Caco-2 (cell line): Measurements from ENCODE around the gene RGS6. TPM values are rescaled to one million over a fixed set of nuclear protein-coding genes. Genes with fewer than 3 reads are reported as not detected.

Experiments used
- BruUV-seq: library from RNA; stranded (reverse); fragments of 400-500 nt; replicated peaks from 2 replicates; lab custom pipeline; 2021; lab: Mats Ljungman, UMichigan
- CTCF ChIA-PET: fragments of 300-600 bp; sonication (Branson Sonifier 250); formaldehyde crosslinking; loops from one replicate; lab custom pipeline; 2022; ENCODE audit warnings: antibody characterized with exemption; lab: Charles Lee
- POLR2A ChIA-PET: fragments of 300-600 bp; sonication (Branson Sonifier 250); formaldehyde crosslinking; loops from one replicate; lab custom pipeline; 2022; ENCODE audit warnings: antibody characterized with exemption; lab: Charles Lee
- DNase-seq, 2 experiments: peaks; one replicate each; pipeline versions ENCODE4 v3.0.0 to v3.0.0-alpha.2; 2020 to 2022
- H3K27me3 ChIP-seq: replicated peaks from 2 replicates; pipeline ENCODE4 v1.6.0; 2011; ENCODE audit warnings: low read length; ENCODE audit not compliant: control insufficient read depth, insufficient read depth
- H3K36me3 ChIP-seq: 2 replicates; pipeline ENCODE4 v1.5.1; 2011; ENCODE audit warnings: low read length; ENCODE audit not compliant: control insufficient read depth, insufficient read depth
- H3K4me1 ChIP-seq: fragments of 250-450 bp; sonication (Bioruptor Pico); 2 replicates; pipeline ENCODE4 v1.5.1; 2020; ENCODE audit warnings: mild to moderate bottlenecking
- H3K4me3 ChIP-seq: 2 replicates; pipeline ENCODE4 v1.5.1; 2011; ENCODE audit warnings: low read depth, mild to moderate bottlenecking, control low read depth, low read length
- H3K9me3 ChIP-seq: fragments of 250-450 bp; sonication (Bioruptor Pico); 2 replicates; pipeline ENCODE4 v1.5.1; 2020; ENCODE audit warnings: mild to moderate bottlenecking, moderate library complexity
- H3K27ac Mint-ChIP-seq: one replicate; pipeline ENCODE4 v1.8.0; 2022; ENCODE audit warnings: mixed read lengths; ENCODE audit not compliant: unreplicated experiment
- H3K27me3 Mint-ChIP-seq: one replicate; pipeline ENCODE4 v1.8.0; 2022; ENCODE audit warnings: mixed read lengths; ENCODE audit not compliant: insufficient read depth, unreplicated experiment
- H3K36me3 Mint-ChIP-seq: one replicate; pipeline ENCODE4 v1.8.0; 2022; ENCODE audit warnings: mild to moderate bottlenecking, mixed read lengths; ENCODE audit not compliant: insufficient read depth, unreplicated experiment
- H3K4me1 Mint-ChIP-seq: one replicate; pipeline ENCODE4 v1.8.0; 2022; ENCODE audit warnings: low read depth, mixed read lengths; ENCODE audit not compliant: unreplicated experiment
- H3K4me3 Mint-ChIP-seq: one replicate; pipeline ENCODE4 v1.8.0; 2022; ENCODE audit warnings: mild to moderate bottlenecking, moderate library complexity, mixed read lengths; ENCODE audit not compliant: unreplicated experiment
- H3K9me3 Mint-ChIP-seq: one replicate; pipeline ENCODE4 v1.8.0; 2022; ENCODE audit warnings: mixed read lengths; ENCODE audit not compliant: unreplicated experiment
- CTCF ChIP-seq, 2 experiments: fragments of 200-600 bp in 1 of 2; IDR thresholded peaks; 1 replicate in 1 of 2; 2 replicates in 1 of 2; pipeline versions ENCODE4 v1.5.1 to v1.8.0; 2011 to 2022; ENCODE audit warnings: antibody characterized with exemption in 1 of 2, control low read depth in 1 of 2, inconsistent platforms in 1 of 2, low read depth in 1 of 2, low read length in 1 of 2, mild to moderate bottlenecking in 1 of 2, moderate library complexity in 1 of 2; ENCODE audit not compliant: insufficient read depth in 1 of 2, severe bottlenecking in 1 of 2, unreplicated experiment in 1 of 2
- intact Hi-C: fragments of 100-400 bp; cut with micrococcal nuclease; formaldehyde crosslinking; loops from one replicate; pipeline ENCODE4 v1.10.0; 2022; ENCODE audit not compliant: unreplicated experiment
- total RNA-seq: library from RNA; stranded (reverse); gene quantifications from 2 replicates; pipeline ENCODE4 v1.2.3, GENCODE V29; 2022

The RGS6 gene
- total RNA-seq, 1 experiment from 2014 or later: not detected

DNA sequence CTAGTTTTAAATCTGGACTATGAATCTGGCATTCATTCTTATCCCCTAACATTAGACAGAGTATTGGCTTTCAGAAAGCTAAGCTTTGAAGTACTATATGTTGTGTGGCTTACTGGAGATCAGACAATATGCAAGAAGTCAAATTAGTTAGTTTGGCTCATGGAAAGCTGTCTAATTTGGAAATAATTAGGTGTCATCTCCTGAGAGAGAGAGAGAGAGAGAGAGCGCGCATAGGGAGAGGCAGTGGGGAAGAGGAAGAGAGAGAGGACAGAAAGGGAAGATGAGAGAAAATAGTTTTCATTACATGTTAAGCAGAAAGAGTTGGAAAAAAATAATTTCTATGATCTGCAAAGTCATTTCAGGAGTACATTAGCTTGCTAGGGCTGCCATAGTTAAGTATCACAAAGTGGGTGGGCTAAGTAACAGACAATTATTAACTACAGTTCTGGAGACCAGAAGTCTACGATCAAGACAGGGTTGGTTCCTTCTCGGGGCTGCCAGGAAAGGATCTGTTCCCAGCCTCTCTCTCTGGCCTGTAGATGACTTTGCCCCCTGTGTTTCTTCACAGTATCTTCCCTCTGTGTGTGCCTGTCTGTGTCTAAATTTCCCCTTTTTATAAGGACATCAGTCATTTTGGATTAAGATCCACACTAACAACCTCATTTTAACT, 404.2 kb downstream of the RGS6 start:
- TF ChIP-seq CTCF (IDR thresholded peaks at IDR 0.05; ENCODE audit: insufficient read depth in 1 of 2, low read depth in 1 of 2, low read length in 1 of 2, severe bottlenecking in 1 of 2, unreplicated experiment in 1 of 2): no peak
- Mint-ChIP-seq H3K4me3 (no peak overlapping the region), H3K4me1 (no peaks in the 10 kb centered on the region), H3K27me3 (peaks cover 13% of the 10 kb centered on the region), H3K9me3 (no peaks in the 10 kb centered on the region), H3K36me3 (no peaks in the 10 kb centered on the region), H3K27ac (no peak overlapping the region)
- ChIA-PET CTCF (no interaction called here), POLR2A (no interaction called here)
- intact Hi-C loops: no loop called here
- DNase-seq: no peak
- no peak overlapping the region for H3K4me3 ChIP-seq
- H3K4me1 ChIP-seq: no peaks in the 10 kb centered on the region
- no TSS peak for BruUV-seq
- no peaks in the 10 kb centered on the region for H3K9me3 ChIP-seq
- no peaks in the 10 kb centered on the region for H3K36me3 ChIP-seq
- H3K27me3 ChIP-seq: no peaks in the 10 kb centered on the region; the same call in 1 of the 2 replicates

DNA sequence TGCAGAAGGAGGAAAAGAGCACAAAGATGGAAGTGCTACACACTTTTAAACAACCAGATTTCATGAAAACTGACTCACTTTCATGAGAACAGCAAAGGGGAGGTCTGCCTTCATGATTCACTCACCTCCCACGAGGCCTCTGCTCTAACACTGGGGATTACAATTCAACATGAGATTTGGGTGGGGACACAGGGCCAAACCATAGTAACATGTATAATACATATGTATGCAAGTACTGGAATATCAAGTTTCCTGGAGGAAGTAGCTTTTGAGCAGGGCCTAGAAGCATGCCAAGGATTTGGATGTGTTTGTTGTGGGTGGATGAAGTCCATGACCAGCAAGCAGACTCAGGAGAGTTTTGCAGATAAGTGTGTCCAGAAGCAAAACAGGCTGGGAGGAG, 409.0 kb downstream of the RGS6 start:
- Histone ChIP-seq H3K9me3 (no peaks in the 10 kb centered on the region), H3K4me3 (no peak overlapping the region), H3K27me3 (no peaks in the 10 kb centered on the region; the same call in 1 of the 2 replicates), H3K36me3 (no peaks in the 10 kb centered on the region), H3K4me1 (no peaks in the 10 kb centered on the region)
- no TSS peak for BruUV-seq
- ChIA-PET CTCF (no interaction called here), POLR2A (no interaction called here)
- Mint-ChIP-seq H3K4me1 (no peaks in the 10 kb centered on the region), H3K36me3 (no peaks in the 10 kb centered on the region), H3K9me3 (no peaks in the 10 kb centered on the region), H3K27ac (no peak overlapping the region), H3K27me3 (peaks cover 4% of the 10 kb centered on the region), H3K4me3 (no peak overlapping the region)
- TF ChIP-seq CTCF (IDR thresholded peaks at IDR 0.05; ENCODE audit: insufficient read depth in 1 of 2, low read depth in 1 of 2, low read length in 1 of 2, severe bottlenecking in 1 of 2, unreplicated experiment in 1 of 2): no peak
- no peak for DNase-seq
- intact Hi-C loops: no loop called here

DNA sequence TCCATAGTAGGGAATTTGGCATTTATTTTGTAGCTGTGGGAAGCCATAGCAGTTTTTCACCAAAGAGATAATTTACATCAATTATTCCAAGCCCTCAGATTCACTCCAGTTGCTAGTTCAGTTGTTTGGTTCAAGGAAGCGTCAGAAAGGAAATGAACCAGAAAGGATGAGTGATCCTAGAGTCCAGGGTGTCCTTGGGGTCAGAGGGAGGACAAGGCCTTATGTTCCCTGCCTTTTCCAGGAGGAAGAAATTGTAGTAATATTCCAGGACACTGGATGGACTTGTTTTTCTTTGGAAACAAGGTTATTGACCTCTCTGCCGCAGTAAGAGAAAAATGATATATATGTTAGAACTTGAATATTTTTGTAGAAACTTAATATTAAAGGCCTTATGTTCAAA, 409.5 kb downstream of the RGS6 start:
- Mint-ChIP-seq H3K27me3 (peaks cover 4% of the 10 kb centered on the region), H3K36me3 (no peaks in the 10 kb centered on the region), H3K4me1 (no peaks in the 10 kb centered on the region), H3K9me3 (no peaks in the 10 kb centered on the region), H3K27ac (no peak overlapping the region), H3K4me3 (no peak overlapping the region)
- Histone ChIP-seq H3K27me3 (no peaks in the 10 kb centered on the region; the same call in 1 of the 2 replicates), H3K4me3 (no peak overlapping the region), H3K9me3 (no peaks in the 10 kb centered on the region), H3K36me3 (no peaks in the 10 kb centered on the region), H3K4me1 (no peaks in the 10 kb centered on the region)
- no peak for TF ChIP-seq CTCF (IDR thresholded peaks at IDR 0.05; ENCODE audit: insufficient read depth in 1 of 2, low read depth in 1 of 2, low read length in 1 of 2, severe bottlenecking in 1 of 2, unreplicated experiment in 1 of 2)
- DNase-seq: no peak
- ChIA-PET CTCF (no interaction called here), POLR2A (no interaction called here)
- no TSS peak for BruUV-seq
- intact Hi-C loops: no loop called here
